Fibroblast of pulmonary artery (primary cell): ENCODE measurements around the gene CACNA1B.
"Not testable (repeated sequence)": the region's sequence is repeated elsewhere in the genome, so short reads cannot be mapped to it uniquely, and the experiment has no call there.

Source experiments
- DNase-seq: peaks from one replicate; pipeline ENCODE4 v3.0.0-alpha.2; 2010; ENCODE audit warnings: low read depth
- H3K4me3 ChIP-seq: replicated peaks from 2 replicates; pipeline ENCODE4 v1.5.1; 2011; ENCODE audit warnings: low read depth, mild to moderate bottlenecking, control low read depth, low read length, moderate library complexity
- TF ChIP-seq, protein P1 (sequence below): IDR thresholded peaks from 2 replicates; pipeline ENCODE4 v1.5.1; 2011; ENCODE audit warnings: mild to moderate bottlenecking, control low read depth, low read length, inconsistent platforms; ENCODE audit errors: missing control alignments

Gene CACNA1B

GRCh38 chr9:137877506-137878122 is at the start of gene CACNA1B:
TSS of gene CACNA1B (plus strand) at chr9:137877782. CDS start at chr9:137877934, 152 bp downstream.
- peak within 1 kb of the TSS; percentile 10 for H3K4me3 ChIP-seq
- DNase-seq = not testable (repeated sequence)

GRCh38 chr9:137827908-137828526 is 49.6 kb upstream of the CACNA1B start:
- TF ChIP-seq, protein P1, sequence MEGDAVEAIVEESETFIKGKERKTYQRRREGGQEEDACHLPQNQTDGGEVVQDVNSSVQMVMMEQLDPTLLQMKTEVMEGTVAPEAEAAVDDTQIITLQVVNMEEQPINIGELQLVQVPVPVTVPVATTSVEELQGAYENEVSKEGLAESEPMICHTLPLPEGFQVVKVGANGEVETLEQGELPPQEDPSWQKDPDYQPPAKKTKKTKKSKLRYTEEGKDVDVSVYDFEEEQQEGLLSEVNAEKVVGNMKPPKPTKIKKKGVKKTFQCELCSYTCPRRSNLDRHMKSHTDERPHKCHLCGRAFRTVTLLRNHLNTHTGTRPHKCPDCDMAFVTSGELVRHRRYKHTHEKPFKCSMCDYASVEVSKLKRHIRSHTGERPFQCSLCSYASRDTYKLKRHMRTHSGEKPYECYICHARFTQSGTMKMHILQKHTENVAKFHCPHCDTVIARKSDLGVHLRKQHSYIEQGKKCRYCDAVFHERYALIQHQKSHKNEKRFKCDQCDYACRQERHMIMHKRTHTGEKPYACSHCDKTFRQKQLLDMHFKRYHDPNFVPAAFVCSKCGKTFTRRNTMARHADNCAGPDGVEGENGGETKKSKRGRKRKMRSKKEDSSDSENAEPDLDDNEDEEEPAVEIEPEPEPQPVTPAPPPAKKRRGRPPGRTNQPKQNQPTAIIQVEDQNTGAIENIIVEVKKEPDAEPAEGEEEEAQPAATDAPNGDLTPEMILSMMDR = no peak
- no peak for DNase-seq
- no peak overlapping the region for H3K4me3 ChIP-seq

- TF ChIP-seq, protein P1 = no peak
- no peak overlapping the region for H3K4me3 ChIP-seq
- DNase-seq = peak; percentile 21
These were observed 48.9 kb upstream of the CACNA1B start for GRCh38 chr9:137828527-137829259.

DNA sequence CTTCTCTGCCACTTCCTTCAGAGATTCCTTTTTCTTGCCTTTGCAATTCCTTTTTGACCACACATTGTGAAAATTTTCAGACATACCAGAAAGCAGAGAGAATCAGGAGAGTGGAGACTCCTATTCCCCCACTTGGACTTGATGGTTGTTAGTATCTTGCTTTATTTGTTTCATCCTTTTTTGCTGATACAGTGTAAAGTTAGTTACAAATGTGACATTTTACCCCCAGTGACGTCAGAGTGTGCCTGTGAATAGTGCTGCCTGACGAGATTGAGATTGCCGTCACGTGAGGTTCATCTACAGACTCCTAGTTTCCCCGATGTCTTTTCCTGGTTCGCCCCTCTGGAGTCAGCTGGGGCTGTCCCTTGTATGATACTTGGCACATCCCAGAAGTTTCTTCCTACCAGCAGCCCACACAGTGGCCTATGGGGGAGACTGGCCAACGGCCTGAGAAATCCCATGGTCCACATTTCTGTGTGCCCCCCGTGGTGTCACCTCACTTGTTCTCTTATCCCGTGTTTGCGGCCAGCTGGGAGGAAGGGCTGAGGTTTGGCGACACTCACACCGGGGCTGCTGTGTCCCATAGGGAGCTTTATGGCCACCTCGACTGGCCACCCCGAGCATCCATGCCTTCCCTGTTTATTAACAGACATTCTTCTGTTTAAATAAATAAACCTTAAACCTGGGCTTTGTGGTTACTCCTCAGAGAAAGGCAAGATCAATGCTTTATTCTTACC is 48.2 kb upstream of the CACNA1B start:
- DNase-seq = no peak
- H3K4me3 ChIP-seq = no peak overlapping the region
- TF ChIP-seq, protein P1 = no peak

GRCh38 chr9:137832191-137832700 is 45.3 kb upstream of the CACNA1B start:
- no peak overlapping the region for H3K4me3 ChIP-seq
- TF ChIP-seq, protein P1 = no peak
- no peak for DNase-seq

- TF ChIP-seq, protein P1 = no peak
- H3K4me3 ChIP-seq = no peak overlapping the region
- DNase-seq = no peak
These were observed 44.6 kb upstream of the CACNA1B start for GRCh38 chr9:137832830-137833590.
